ENCODE data around the gene MARK2.

The MARK2 gene

GRCh38 chr11:63845303-63845702, 6.4 kb downstream of the MARK2 start:
- Histone ChIP-seq H3K27ac (ENCODE audit: low read length) (no peak overlapping the region), H3K36me3 (ENCODE audit: control insufficient read depth, low read depth, low read length) (no peaks in the 10 kb centered on the region), H3K9me3 (ENCODE audit: control insufficient read depth, low read depth, low read length) (no peaks in the 10 kb centered on the region), H3K9ac (ENCODE audit: low read length) (no peak overlapping the region), H3K4me1 (ENCODE audit: control insufficient read depth, low read depth, low read length) (peaks cover 48% of the 10 kb centered on the region), H3K27me3 (ENCODE audit: control insufficient read depth, insufficient read depth, low read length) (no peaks in the 10 kb centered on the region), H3K4me3 (ENCODE audit: low read length) (no peak overlapping the region)

- Histone ChIP-seq H3K4me3 (ENCODE audit: low read length) (no peak overlapping the region), H3K9me3 (ENCODE audit: control insufficient read depth, low read depth, low read length) (no peaks in the 10 kb centered on the region), H3K4me1 (ENCODE audit: control insufficient read depth, low read depth, low read length) (peaks cover 42% of the 10 kb centered on the region), H3K27me3 (ENCODE audit: control insufficient read depth, insufficient read depth, low read length) (no peaks in the 10 kb centered on the region), H3K9ac (ENCODE audit: low read length) (no peak overlapping the region), H3K27ac (ENCODE audit: low read length) (no peak overlapping the region), H3K36me3 (ENCODE audit: control insufficient read depth, low read depth, low read length) (no peaks in the 10 kb centered on the region)
Observed at GRCh38 chr11:63845911-63846310, 7.0 kb downstream of the MARK2 start.

GRCh38 chr11:63846897-63847296, 8.0 kb downstream of the MARK2 start:
- Histone ChIP-seq H3K9me3 (ENCODE audit: control insufficient read depth, low read depth, low read length) (no peaks in the 10 kb centered on the region), H3K4me1 (ENCODE audit: control insufficient read depth, low read depth, low read length) (peaks cover 32% of the 10 kb centered on the region), H3K4me3 (ENCODE audit: low read length) (no peak overlapping the region), H3K27me3 (ENCODE audit: control insufficient read depth, insufficient read depth, low read length) (no peaks in the 10 kb centered on the region), H3K27ac (ENCODE audit: low read length) (peak overlapping the region; percentile 38), H3K9ac (ENCODE audit: low read length) (no peak overlapping the region), H3K36me3 (ENCODE audit: control insufficient read depth, low read depth, low read length) (no peaks in the 10 kb centered on the region)

GRCh38 chr11:63847363-63847762, 8.5 kb downstream of the MARK2 start:
- H3K27me3 ChIP-seq (ENCODE audit: control insufficient read depth, insufficient read depth, low read length), result no peaks in the 10 kb centered on the region
- peak overlapping the region; percentile 63 for H3K27ac ChIP-seq (ENCODE audit: low read length)
- no peaks in the 10 kb centered on the region for H3K9me3 ChIP-seq (ENCODE audit: control insufficient read depth, low read depth, low read length)
- no peaks in the 10 kb centered on the region for H3K36me3 ChIP-seq (ENCODE audit: control insufficient read depth, low read depth, low read length)
- peaks cover 28% of the 10 kb centered on the region for H3K4me1 ChIP-seq (ENCODE audit: control insufficient read depth, low read depth, low read length)
- peak overlapping the region; percentile 40 for H3K4me3 ChIP-seq (ENCODE audit: low read length)
- H3K9ac ChIP-seq (ENCODE audit: low read length), result no peak overlapping the region

GRCh38 chr11:63849691-63850090, 10.8 kb downstream of the MARK2 start:
- Histone ChIP-seq H3K27me3 (ENCODE audit: control insufficient read depth, insufficient read depth, low read length) (no peaks in the 10 kb centered on the region), H3K9me3 (ENCODE audit: control insufficient read depth, low read depth, low read length) (no peaks in the 10 kb centered on the region), H3K4me1 (ENCODE audit: control insufficient read depth, low read depth, low read length) (peaks cover 22% of the 10 kb centered on the region), H3K27ac (ENCODE audit: low read length) (no peak overlapping the region), H3K9ac (ENCODE audit: low read length) (no peak overlapping the region), H3K36me3 (ENCODE audit: control insufficient read depth, low read depth, low read length) (no peaks in the 10 kb centered on the region), H3K4me3 (ENCODE audit: low read length) (no peak overlapping the region)

GRCh38 chr11:63850920-63851319, 12.0 kb downstream of the MARK2 start:
- no peak overlapping the region for H3K27ac ChIP-seq (ENCODE audit: low read length)
- no peak overlapping the region for H3K4me3 ChIP-seq (ENCODE audit: low read length)
- H3K9ac ChIP-seq (ENCODE audit: low read length), result no peak overlapping the region
- H3K36me3 ChIP-seq (ENCODE audit: control insufficient read depth, low read depth, low read length), result no peaks in the 10 kb centered on the region
- H3K4me1 ChIP-seq (ENCODE audit: control insufficient read depth, low read depth, low read length), result peaks cover 13% of the 10 kb centered on the region
- no peaks in the 10 kb centered on the region for H3K27me3 ChIP-seq (ENCODE audit: control insufficient read depth, insufficient read depth, low read length)
- no peaks in the 10 kb centered on the region for H3K9me3 ChIP-seq (ENCODE audit: control insufficient read depth, low read depth, low read length)

GRCh38 chr11:63851364-63851763, 12.5 kb downstream of the MARK2 start:
- Histone ChIP-seq H3K9me3 (ENCODE audit: control insufficient read depth, low read depth, low read length) (no peaks in the 10 kb centered on the region), H3K27me3 (ENCODE audit: control insufficient read depth, insufficient read depth, low read length) (no peaks in the 10 kb centered on the region), H3K4me3 (ENCODE audit: low read length) (no peak overlapping the region), H3K27ac (ENCODE audit: low read length) (no peak overlapping the region), H3K9ac (ENCODE audit: low read length) (no peak overlapping the region), H3K36me3 (ENCODE audit: control insufficient read depth, low read depth, low read length) (no peaks in the 10 kb centered on the region), H3K4me1 (ENCODE audit: control insufficient read depth, low read depth, low read length) (peaks cover 13% of the 10 kb centered on the region)

GRCh38 chr11:63853476-63853875, 14.6 kb downstream of the MARK2 start:
- Histone ChIP-seq H3K27ac (ENCODE audit: low read length) (no peak overlapping the region), H3K9ac (ENCODE audit: low read length) (no peak overlapping the region), H3K9me3 (ENCODE audit: control insufficient read depth, low read depth, low read length) (no peaks in the 10 kb centered on the region), H3K4me1 (ENCODE audit: control insufficient read depth, low read depth, low read length) (no peaks in the 10 kb centered on the region), H3K4me3 (ENCODE audit: low read length) (no peak overlapping the region), H3K36me3 (ENCODE audit: control insufficient read depth, low read depth, low read length) (no peaks in the 10 kb centered on the region), H3K27me3 (ENCODE audit: control insufficient read depth, insufficient read depth, low read length) (no peaks in the 10 kb centered on the region)

- H3K4me1 ChIP-seq (ENCODE audit: control insufficient read depth, low read depth, low read length), result no peaks in the 10 kb centered on the region
- H3K27me3 ChIP-seq (ENCODE audit: control insufficient read depth, insufficient read depth, low read length), result no peaks in the 10 kb centered on the region
- H3K9ac ChIP-seq (ENCODE audit: low read length), result no peak overlapping the region
- H3K4me3 ChIP-seq (ENCODE audit: low read length), result no peak overlapping the region
- H3K27ac ChIP-seq (ENCODE audit: low read length), result no peak overlapping the region
- no peaks in the 10 kb centered on the region for H3K36me3 ChIP-seq (ENCODE audit: control insufficient read depth, low read depth, low read length)
- H3K9me3 ChIP-seq (ENCODE audit: control insufficient read depth, low read depth, low read length), result no peaks in the 10 kb centered on the region
Observed at GRCh38 chr11:63854696-63855095, 15.8 kb downstream of the MARK2 start.

- H3K9ac ChIP-seq (ENCODE audit: low read length), result no peak overlapping the region
- no peaks in the 10 kb centered on the region for H3K4me1 ChIP-seq (ENCODE audit: control insufficient read depth, low read depth, low read length)
- H3K27ac ChIP-seq (ENCODE audit: low read length), result no peak overlapping the region
- H3K9me3 ChIP-seq (ENCODE audit: control insufficient read depth, low read depth, low read length), result no peaks in the 10 kb centered on the region
- no peaks in the 10 kb centered on the region for H3K27me3 ChIP-seq (ENCODE audit: control insufficient read depth, insufficient read depth, low read length)
- no peaks in the 10 kb centered on the region for H3K36me3 ChIP-seq (ENCODE audit: control insufficient read depth, low read depth, low read length)
- no peak overlapping the region for H3K4me3 ChIP-seq (ENCODE audit: low read length)
Observed at GRCh38 chr11:63855975-63856374, 17.1 kb downstream of the MARK2 start.

GRCh38 chr11:63858628-63859550, 20.0 kb downstream of the MARK2 start:
- no peaks in the 10 kb centered on the region for H3K36me3 ChIP-seq (ENCODE audit: control insufficient read depth, low read depth, low read length)
- H3K9ac ChIP-seq (ENCODE audit: low read length), result no peak overlapping the region
- H3K27ac ChIP-seq (ENCODE audit: low read length), result no peak overlapping the region
- no peaks in the 10 kb centered on the region for H3K4me1 ChIP-seq (ENCODE audit: control insufficient read depth, low read depth, low read length)
- no peaks in the 10 kb centered on the region for H3K9me3 ChIP-seq (ENCODE audit: control insufficient read depth, low read depth, low read length)
- H3K4me3 ChIP-seq (ENCODE audit: low read length), result no peak overlapping the region
- no peaks in the 10 kb centered on the region for H3K27me3 ChIP-seq (ENCODE audit: control insufficient read depth, insufficient read depth, low read length)

GRCh38 chr11:63862923-63863322, 24.0 kb downstream of the MARK2 start:
- H3K4me3 ChIP-seq (ENCODE audit: low read length), result no peak overlapping the region
- H3K27me3 ChIP-seq (ENCODE audit: control insufficient read depth, insufficient read depth, low read length), result no peaks in the 10 kb centered on the region
- no peaks in the 10 kb centered on the region for H3K36me3 ChIP-seq (ENCODE audit: control insufficient read depth, low read depth, low read length)
- no peaks in the 10 kb centered on the region for H3K4me1 ChIP-seq (ENCODE audit: control insufficient read depth, low read depth, low read length)
- H3K9ac ChIP-seq (ENCODE audit: low read length), result no peak overlapping the region
- H3K9me3 ChIP-seq (ENCODE audit: control insufficient read depth, low read depth, low read length), result no peaks in the 10 kb centered on the region
- H3K27ac ChIP-seq (ENCODE audit: low read length), result no peak overlapping the region
